Activated CD8-positive, alpha-beta T cell treated with anti-CD3 and anti-CD28 coated beads for 36 hours (primary cell): Measurements from ENCODE around the gene ADIPOQ. TPM values are rescaled to one million over a fixed set of nuclear protein-coding genes. Genes with fewer than 3 reads are reported as not detected.
"Not testable (repeated sequence)": the region's sequence is repeated elsewhere in the genome, so short reads cannot be mapped to it uniquely, and the experiment has no call there.

ENCODE experiments used
- ATAC-seq: fragments of 200-7000 bp; cut with Tn5 transposase; one replicate; pipeline ENCODE4 v1.10.0; 2021; ENCODE audit warnings: mild to moderate bottlenecking, moderate library complexity
- CTCF ChIA-PET: fragments of 350-600 bp; sonication (Branson Sonifier 250); formaldehyde crosslinking; loops from one replicate; lab custom pipeline; 2021; ENCODE audit warnings: antibody characterized with exemption; lab: Charles Lee
- POLR2A ChIA-PET: fragments of 350-600 bp; sonication (Branson Sonifier 250); formaldehyde crosslinking; loops from one replicate; lab custom pipeline; 2021; ENCODE audit warnings: antibody characterized with exemption; lab: Charles Lee
- DNase-seq: peaks from one replicate; pipeline ENCODE4 v3.0.0-alpha.2; 2020
- H3K27ac Mint-ChIP-seq: one replicate; pipeline ENCODE4 v1.8.0; 2021; ENCODE audit warnings: mild to moderate bottlenecking, mixed read lengths
- H3K27me3 Mint-ChIP-seq: one replicate; pipeline ENCODE4 v1.8.0; 2021; ENCODE audit warnings: mixed read lengths
- H3K36me3 Mint-ChIP-seq: one replicate; pipeline ENCODE4 v1.8.0; 2021; ENCODE audit warnings: low read depth, mixed read lengths
- H3K4me1 Mint-ChIP-seq: one replicate; pipeline ENCODE4 v1.8.0; 2021; ENCODE audit warnings: low read depth, mixed read lengths
- H3K4me3 Mint-ChIP-seq: one replicate; pipeline ENCODE4 v1.8.0; 2021; ENCODE audit warnings: mild to moderate bottlenecking, moderate library complexity, mixed read lengths
- H3K9me3 Mint-ChIP-seq: one replicate; pipeline ENCODE4 v1.8.0; 2021; ENCODE audit warnings: mixed read lengths
- intact Hi-C: fragments of 100-400 bp; cut with micrococcal nuclease; formaldehyde crosslinking; loops from one replicate; pipeline ENCODE4 v1.10.0; 2022
- total RNA-seq, 2 experiments: library from RNA; stranded (reverse); gene quantifications; one replicate each; pipeline ENCODE4 v1.2.3, GENCODE V29; 2021
- TF ChIP-seq, protein P1 (sequence below): fragments of 200-600 bp; IDR thresholded peaks from one replicate; pipeline ENCODE4 v1.8.0; 2022; ENCODE audit warnings: antibody characterized with exemption, mild to moderate bottlenecking

Gene ADIPOQ
- total RNA-seq, 2 experiments from 2014 or later, result not detected

DNA sequence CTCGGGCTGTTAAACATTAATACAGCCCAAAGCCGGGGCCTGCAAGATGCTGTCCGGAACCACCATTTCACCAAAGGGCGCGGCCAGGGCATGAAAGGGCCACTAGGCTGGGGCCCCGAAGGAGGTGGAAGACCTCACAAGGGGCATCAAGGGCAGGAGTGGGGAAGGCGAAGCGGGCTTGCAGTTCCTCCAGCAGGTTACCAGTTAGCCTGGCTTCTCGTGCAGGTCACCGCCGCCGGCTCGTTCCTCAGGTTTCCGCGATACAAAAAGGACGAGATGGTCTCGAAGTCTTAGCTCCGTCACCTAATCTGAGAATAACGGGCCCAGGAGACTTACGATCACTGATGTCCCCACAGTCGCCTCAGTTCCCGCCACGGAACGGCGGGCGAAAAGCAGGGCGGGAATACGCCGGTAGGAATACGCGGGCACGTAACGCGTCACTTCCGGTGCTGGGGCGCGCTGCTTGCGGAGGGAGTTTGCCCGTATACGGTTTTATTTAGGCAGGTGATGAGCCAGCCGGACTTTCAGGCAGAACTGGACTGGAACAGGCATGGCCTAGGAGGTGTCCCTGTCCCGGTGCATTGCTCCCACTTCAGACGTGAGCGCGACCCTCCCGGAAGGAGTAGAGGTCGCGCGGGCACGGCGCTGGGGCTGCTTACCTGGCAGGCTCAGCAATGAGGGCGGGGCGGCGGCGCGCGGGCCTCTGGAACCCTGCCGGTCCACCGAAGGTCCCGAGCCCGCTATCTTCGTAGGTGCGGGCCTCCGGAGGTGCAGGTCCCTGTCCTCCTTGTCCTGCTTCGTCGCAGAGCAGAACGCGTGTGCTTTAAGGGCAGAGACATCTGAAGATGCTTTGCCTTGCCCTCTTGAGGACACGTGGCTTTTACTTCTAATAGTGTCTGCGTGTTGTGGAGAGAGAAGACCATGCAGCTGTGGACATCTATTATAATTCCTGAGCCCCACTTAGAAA is 36.1 kb upstream of the ADIPOQ start, which contains the start of gene RFC4:
Gene RFC4 (minus strand): TSS at position 394 of the 967 bp plus-strand sequence. CDS start 1,769 bp downstream, outside the sequence.
- Mint-ChIP-seq H3K36me3 (peaks cover 34% of the 10 kb centered on the region), H3K9me3 (no peaks in the 10 kb centered on the region), H3K27ac (peak within 1 kb of the TSS; percentile 96), H3K4me1 (peaks cover 25% of the 10 kb centered on the region), H3K4me3 (peak within 1 kb of the TSS; percentile 95), H3K27me3 (no peaks in the 10 kb centered on the region)
- POLR2A ChIA-PET, result interaction anchor here (0.6 to 7.5 kb wide), 20 partner anchors 9 to 870 kb away, joined by 3 to 178 read pairs (median 4); partner anchors contain the start of gene EIF4A2
- TF ChIP-seq, protein P1, sequence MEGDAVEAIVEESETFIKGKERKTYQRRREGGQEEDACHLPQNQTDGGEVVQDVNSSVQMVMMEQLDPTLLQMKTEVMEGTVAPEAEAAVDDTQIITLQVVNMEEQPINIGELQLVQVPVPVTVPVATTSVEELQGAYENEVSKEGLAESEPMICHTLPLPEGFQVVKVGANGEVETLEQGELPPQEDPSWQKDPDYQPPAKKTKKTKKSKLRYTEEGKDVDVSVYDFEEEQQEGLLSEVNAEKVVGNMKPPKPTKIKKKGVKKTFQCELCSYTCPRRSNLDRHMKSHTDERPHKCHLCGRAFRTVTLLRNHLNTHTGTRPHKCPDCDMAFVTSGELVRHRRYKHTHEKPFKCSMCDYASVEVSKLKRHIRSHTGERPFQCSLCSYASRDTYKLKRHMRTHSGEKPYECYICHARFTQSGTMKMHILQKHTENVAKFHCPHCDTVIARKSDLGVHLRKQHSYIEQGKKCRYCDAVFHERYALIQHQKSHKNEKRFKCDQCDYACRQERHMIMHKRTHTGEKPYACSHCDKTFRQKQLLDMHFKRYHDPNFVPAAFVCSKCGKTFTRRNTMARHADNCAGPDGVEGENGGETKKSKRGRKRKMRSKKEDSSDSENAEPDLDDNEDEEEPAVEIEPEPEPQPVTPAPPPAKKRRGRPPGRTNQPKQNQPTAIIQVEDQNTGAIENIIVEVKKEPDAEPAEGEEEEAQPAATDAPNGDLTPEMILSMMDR, result no peak
- peak; percentile 82 for ATAC-seq
- CTCF ChIA-PET, result interaction anchor here (0.7 to 8.1 kb wide), 7 partner anchors 8 to 359 kb away, joined by 3 to 61 read pairs (median 3); no protein-coding TSS in a partner anchor
- intact Hi-C loops, result loop anchor here (2.0 kb wide), 1 partner anchor 14 kb away; no protein-coding TSS in a partner anchor
- peak; percentile 88 for DNase-seq

DNA sequence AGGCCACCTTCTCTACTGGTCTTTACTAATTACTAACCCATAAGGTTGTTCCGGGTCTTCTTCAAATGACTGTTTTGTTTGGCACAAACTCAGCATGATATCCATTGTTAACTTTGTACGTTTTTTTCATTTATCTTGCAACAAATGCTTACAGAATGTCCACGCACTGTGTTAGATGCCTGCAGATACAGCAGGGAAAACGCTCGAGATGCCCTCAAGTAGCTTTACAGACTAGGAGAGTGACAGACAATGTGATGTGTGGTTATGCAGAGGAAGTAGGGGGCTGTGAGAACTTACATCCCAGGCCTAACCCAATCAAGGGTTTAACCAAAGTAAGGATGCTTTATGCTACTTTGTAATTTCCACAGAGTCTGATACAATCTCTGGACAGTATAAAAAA is 35.3 kb upstream of the ADIPOQ start:
- TF ChIP-seq, protein P1, result no peak
- intact Hi-C loops, result loop anchor here (2.0 kb wide), 1 partner anchor 14 kb away; no protein-coding TSS in a partner anchor
- H3K27ac Mint-ChIP-seq, result peak overlapping the region; percentile 96

DNA sequence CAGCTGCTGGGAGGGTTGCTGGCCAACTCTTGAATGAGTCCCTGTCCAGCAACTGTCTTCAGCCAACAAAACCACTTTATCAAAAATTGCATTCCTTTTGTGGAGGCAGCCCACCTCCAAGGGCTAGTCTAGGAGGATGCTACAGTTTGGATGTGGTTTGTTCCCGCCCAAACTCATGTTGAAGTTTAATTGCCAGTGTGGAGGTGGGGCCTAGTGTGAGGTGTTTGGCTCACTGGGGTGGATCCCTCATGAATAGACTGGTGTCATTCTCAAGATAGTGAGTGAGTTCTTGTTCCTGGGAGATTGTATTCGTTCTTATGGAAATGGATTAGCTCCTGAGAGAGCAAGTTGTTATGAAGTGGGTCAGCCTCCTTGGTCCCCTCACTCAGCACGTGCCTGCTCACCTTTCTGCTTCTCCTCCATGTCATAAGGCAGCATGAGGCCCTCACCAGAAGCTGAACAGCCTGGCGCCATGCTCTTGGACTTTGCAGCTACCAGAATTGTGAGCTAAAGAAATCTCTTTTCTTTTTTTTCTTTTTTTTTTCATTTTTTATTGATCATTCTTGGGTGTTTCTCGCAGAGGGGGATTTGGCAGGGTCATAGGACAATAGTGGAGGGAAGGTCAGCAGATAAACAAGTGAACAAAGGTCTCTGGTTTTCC is 32.0 kb upstream of the ADIPOQ start:
- ATAC-seq, result no peak
- Mint-ChIP-seq H3K36me3 (peaks cover 7% of the 10 kb centered on the region), H3K27me3 (peaks cover 1% of the 10 kb centered on the region), H3K4me3 (no peak overlapping the region), H3K27ac (no peak overlapping the region), H3K9me3 (no peaks in the 10 kb centered on the region), H3K4me1 (peaks cover 13% of the 10 kb centered on the region)
- POLR2A ChIA-PET, result interaction anchor here (1.0 to 1.1 kb wide), 2 partner anchors 25 to 27 kb away, joined by 4 to 7 read pairs; partner anchors contain the start of gene EIF4A2
- TF ChIP-seq, protein P1, result no peak
- CTCF ChIA-PET, result interaction anchor here (1.0 to 1.2 kb wide), 2 partner anchors 12 to 39 kb away, joined by 3 to 4 read pairs; no protein-coding TSS in a partner anchor
- intact Hi-C loops, result no loop called here
- no peak for DNase-seq

More for the DNA sequence above, 35.3 kb upstream of the ADIPOQ start:
- ATAC-seq (peak; percentile 52), DNase-seq (peak; percentile 41)
- Mint-ChIP-seq H3K36me3 (peaks cover 31% of the 10 kb centered on the region), H3K4me1 (peaks cover 25% of the 10 kb centered on the region), H3K27me3 (no peaks in the 10 kb centered on the region), H3K4me3 (peak overlapping the region; percentile 95), H3K9me3 (no peaks in the 10 kb centered on the region)
- ChIA-PET CTCF (interaction anchor here (0.7 to 8.1 kb wide), 4 partner anchors 9 to 192 kb away, joined by 3 to 61 read pairs (median 6); no protein-coding TSS in a partner anchor), POLR2A (interaction anchor here (0.6 to 7.5 kb wide), 10 partner anchors 18 to 871 kb away, joined by 3 to 178 read pairs (median 6); partner anchors contain the start of gene EIF4A2)

DNA sequence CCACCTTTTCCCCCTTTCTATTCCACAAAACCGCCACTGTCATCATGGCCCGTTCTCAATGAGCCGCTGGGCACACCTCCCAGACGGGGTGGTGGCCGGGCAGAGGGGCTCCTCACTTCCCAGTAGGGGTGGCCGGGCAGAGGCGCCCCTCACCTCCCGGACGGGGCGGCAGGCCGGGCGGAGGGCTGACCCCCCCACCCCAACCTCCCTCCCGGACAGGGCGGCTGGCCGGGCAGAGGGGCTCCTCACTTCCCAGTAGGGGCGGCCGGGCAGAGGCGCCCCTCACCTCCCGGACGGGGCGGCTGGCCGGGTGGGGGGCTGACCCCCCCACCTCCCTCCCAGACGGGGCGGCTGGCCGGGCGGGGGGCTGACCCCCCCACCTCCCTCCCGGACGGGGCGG is 31.2 kb upstream of the ADIPOQ start:
- H3K9me3 Mint-ChIP-seq, DNase-seq, intact Hi-C loops, ATAC-seq, H3K36me3 Mint-ChIP-seq, H3K4me3 Mint-ChIP-seq, POLR2A ChIA-PET, H3K27ac Mint-ChIP-seq, H3K27me3 Mint-ChIP-seq, CTCF ChIA-PET: not testable (repeated sequence)
- H3K4me1 Mint-ChIP-seq, result peaks cover 14% of the 10 kb centered on the region

DNA sequence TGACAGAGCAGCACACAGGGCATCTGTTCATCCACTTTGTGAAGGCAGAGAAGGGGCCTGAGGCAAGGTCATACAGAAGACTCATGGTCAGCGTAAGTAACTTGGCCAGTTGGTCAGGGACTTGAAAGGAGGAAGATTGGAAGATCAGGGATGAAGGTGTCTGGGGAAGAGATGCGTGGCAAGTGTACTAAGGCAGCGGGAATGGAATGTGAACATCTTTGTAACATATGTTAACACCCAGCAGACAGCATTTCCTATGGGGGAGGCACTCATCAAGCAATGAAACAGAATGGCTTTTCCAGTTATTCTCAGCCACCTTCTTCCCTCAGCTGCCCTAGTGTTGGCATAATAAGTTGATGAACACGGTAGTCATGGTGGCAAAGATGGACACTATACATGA is 28.4 kb upstream of the ADIPOQ start:
- Mint-ChIP-seq H3K9me3 (no peaks in the 10 kb centered on the region), H3K27ac (no peak overlapping the region), H3K27me3 (peaks cover 1% of the 10 kb centered on the region), H3K4me1 (peaks cover 6% of the 10 kb centered on the region), H3K4me3 (no peak overlapping the region), H3K36me3 (peaks cover 2% of the 10 kb centered on the region)
- CTCF ChIA-PET, result interaction anchor here (1.2 to 1.4 kb wide), 2 partner anchors 11 to 21 kb away, joined by 3 read pairs; no protein-coding TSS in a partner anchor
- POLR2A ChIA-PET, result interaction anchor here (0.7 to 0.9 kb wide), 2 partner anchors 31 to 126 kb away, joined by 3 read pairs; partner anchors contain the start of gene EIF4A2
- intact Hi-C loops, result no loop called here
- DNase-seq (no peak), ATAC-seq (no peak)
- TF ChIP-seq, protein P1, result no peak
